ENCODE results near the gene ABCG1.

Gene ABCG1

DNA sequence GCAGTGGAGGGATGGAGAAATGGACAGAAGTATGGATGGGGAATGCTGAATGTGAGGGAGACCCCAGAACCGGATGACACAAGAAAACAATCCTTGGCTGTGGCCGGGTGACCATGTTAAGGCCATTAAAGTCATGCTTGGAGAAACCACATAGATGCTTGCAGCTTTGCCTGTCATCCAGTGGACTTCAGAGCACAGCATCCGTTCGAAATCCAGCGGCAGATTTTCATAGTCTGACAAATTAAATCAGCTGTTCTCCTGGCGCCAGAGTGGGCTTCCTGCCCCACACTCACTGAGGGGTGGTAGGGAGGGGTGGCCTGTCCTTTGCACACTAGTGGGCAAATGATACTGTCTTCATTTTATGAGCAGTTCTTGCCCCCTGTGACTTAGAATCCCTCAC is 35.1 kb downstream of the ABCG1 start:
- DNase-seq: no peak

DNA sequence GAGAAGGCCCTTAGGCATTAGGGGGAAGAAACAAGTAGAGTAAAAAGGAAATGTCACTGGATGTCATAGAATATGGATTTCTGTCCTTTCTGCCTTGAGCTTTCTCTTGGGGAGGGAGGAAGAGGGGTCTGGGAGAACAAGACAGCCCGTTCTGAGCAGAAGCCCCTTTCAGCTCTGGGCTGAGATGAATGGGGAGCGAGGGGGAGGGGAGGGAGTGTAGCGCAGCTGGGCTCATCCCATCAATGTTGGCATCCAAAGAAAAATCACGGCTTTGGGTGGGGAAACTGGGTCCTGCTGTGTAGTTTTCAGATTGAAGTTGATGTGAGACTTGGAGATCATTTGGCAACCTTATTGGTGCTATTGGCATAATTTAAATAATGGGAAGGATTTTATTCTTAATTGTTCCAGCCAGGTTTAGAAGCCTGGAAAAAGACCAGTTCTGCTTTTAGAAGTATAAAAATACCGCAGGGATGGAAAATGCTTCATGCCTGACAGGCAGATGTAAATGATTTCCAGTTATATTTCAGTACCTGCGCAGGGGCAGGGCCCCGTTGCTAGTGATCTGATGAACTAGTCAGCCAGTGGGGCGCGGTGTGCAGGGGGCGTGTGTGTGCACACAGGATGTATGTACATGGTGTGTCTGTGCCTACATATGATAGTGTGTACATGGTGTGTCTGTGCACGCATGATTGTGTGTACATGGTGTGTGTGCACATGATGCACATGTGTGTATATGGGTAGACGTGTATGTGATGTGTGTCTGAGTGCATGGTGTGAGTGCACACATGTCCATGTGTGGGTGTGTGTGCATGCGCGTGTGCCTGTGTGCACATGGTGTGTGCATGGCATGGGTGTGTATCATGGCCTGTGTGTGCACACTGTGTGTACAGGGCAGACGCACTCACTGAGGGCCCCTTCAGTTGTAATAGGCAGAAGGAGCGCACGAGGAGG is 36.0 kb downstream of the ABCG1 start:
- no peak for DNase-seq

DNA sequence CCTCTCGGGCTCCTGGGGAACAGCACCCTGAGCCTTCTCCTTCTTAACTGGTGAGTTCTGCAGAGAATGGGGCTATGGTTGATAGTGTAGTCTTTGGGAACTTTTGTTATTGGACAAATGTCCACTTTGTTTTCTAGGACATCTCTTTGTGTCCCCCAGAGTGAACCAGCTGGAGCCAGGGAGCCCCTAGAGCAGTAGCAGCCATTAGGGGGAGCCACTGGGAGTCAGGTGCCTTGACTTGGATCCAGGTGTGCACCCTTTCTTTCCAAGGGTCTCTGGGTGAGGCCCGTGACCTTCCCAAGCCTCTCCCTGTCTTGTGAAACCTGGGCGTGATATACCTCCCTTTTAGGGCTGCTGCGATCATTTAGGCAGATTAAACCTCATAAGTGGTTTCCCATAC is 36.9 kb downstream of the ABCG1 start:
- DNase-seq: no peak

DNA sequence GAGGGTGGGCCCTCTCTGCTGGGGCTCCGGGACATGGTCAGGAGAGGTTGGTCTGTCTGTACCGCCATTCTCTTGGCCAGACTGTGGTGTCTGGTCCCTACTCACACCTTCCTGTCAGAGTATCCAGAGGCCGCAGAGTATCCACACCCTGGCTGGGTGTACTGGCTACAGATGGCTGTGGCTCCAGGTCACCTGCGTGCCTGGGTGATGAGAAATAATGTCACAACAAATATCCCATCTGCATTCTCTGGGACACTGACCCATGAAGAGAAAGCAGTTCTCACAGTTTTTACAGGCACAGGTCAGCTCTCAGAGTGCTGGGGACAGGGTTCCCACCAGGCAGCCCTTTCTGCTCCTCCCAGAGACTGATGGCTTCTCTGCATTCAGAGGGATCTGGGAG is 37.4 kb downstream of the ABCG1 start:
- DNase-seq: no peak

DNA sequence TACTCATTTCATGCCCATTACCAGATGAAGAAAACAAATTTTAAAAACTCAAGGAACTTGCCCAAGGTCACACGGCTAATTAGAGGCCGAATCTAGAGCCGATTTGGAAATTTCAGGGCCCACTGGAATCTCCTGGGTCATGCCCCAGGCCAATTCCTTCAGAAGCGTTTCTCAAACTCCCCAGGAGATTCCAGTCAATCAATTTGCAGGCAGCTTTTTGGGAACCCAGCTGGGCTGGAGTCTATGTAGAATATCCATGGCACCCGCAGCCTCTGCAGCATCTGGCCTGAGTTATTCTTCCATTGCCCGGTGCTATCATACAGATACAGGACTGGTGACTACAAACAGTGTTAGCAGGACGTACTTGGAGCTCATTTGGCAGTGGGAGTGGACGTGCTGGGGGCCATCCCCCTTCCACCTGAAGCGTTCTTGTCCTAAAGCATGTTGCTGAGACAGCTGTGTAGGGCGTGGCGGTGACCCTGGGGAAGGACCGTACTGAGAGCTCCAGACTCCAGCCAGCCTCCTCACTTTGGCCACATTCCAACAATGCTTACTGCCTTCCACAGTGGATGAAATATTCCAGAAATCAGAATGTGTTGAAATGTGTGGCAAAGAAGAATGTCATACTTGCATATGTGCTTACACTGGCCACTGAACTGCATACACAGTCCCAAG is 38.3 kb downstream of the ABCG1 start:
- DNase-seq: no peak

DNA sequence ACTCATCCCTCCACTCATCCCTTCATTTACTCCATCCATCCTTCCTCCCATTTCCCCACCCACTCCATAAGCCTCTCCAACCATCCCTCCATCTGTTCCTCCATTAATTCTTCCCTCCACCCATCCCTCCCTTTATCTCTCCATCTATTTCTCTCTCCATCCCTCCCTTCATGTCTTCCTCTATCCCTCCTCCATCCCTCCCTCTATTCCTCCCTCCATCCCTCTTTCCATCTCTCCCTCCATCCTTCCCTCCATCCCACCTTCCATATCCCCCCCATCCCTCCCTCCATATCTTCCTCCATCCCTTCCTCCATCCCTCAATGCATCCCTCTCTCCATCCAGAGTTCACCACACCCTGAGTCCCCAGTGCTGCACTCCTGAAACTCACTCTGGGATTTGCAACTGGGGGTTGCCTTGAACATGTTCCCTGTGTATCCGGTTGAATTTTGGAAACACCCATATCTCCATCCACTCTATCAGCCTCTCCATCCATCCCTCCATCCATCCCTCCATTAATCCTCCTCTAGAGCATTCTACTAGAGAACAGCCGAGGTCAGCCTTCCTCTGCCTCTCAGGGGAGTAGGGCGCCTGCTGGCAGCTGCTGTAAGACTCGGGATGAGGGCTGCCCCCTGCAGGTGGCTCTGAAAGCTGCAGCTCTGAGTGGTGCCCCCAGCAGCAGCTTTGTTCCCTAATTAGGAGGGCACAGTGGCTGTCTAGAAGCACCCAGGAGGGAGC is 39.4 kb downstream of the ABCG1 start:
- DNase-seq: peak; percentile 89

DNA sequence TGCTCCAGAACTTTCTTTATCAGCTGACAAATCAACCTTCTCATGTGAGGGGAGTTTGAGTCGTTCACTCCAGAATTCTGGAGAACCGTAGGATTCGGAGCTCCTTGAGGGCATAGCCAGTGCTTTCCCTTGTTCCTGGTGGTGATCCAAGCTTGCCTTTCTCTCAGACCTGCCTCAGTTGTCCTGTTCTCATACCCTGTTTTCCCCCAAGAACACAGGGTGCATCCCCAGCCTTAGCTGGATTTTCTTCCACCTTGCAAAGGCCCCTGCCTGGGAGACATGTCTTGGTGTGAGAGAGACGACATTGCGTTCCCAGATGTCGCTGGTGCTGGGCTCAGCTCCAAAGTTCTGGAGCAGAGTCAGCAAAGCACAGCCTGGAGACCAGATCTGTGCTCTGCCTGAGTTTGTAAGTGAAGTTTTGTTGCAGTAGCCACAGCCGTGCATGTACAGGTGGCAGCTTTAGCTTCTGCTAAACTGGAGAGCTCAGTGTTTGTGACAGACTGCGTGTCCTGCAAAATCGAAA is 40.0 kb downstream of the ABCG1 start:
- no peak for DNase-seq

DNA sequence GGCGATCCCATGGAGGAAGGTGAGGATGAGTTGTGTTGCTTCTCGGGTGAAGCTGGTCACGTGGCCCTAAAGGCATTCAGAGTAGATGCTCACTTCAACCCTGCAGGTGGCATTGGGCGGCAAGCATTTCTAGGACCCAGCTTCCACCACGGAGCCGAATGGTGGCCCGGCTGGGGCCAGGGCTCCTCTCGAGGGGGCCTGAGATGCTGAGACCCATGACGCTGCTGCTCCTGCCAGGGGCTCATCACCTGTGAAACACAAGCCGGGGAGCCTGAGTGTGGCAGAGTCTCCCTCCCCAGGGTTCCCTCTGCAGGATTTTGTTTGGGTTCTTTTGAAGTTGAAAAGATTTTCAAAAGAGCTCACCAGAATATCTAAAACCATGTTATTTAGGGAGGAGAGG is 41.2 kb downstream of the ABCG1 start:
- no peak for DNase-seq

DNA sequence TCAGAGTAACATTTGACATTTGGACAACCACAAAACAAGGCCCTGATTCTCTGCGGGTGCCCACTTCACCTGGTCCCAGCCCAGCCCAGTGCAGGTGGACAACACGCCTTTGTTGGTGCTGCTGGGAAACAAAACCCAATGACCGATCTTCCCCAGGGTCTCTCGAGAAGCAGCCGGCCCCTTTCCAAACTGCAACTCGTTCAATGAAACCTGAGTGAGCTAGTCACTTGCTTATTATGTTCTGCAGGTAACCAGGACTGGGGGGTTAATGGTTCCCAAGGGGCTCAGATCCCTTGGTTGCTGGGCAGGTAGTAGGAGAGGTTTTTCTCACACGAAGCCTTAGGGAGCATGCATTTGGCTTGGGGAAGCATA is 42.9 kb downstream of the ABCG1 start:
- no peak for DNase-seq

DNA sequence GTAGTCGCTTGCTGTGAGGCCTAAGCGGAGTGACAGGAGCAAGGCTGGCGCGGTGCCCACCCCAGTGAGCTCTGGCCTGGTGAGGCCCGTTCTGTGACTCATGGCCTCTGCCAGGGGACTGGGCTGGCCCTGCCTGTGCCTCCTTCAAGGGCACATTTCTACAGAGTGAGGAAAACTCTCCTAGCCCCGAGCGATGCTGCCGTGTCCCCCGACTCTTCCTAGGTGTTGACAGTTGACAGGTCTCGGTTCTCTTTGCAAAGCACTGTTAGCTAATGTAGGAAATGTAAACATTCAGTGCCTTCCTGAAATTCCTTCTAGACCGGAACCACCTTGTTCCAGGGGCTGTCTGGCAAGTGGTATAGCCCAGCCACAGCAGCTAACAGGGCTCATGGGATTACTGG is 43.9 kb downstream of the ABCG1 start:
- DNase-seq: no peak

DNA sequence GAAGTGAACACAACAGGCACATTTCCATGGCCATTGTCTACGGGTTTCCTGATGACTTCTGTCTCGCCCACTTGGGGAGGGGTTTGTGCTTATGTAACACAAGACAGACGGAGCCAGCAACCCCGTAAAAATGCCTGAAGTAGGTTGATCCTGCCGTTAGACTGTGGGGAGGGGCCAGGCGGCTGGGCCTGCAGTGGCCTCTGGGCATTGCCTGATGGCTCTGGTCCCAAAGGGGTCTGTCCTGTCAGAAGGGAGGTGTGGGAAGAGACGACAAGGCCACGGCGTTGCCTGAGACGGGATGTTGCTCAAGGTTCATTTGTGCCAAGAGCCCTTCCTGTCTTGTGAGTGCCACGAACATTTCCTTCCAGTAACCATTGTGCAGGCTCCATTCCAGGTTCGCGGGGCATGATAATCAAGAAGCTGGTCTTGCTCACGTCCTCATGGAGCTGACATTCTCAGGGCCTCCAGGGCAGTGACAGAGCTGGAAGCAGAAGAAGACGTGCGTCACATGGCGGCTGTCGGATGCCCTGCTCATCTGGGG is 44.7 kb downstream of the ABCG1 start:
- DNase-seq: no peak

DNA sequence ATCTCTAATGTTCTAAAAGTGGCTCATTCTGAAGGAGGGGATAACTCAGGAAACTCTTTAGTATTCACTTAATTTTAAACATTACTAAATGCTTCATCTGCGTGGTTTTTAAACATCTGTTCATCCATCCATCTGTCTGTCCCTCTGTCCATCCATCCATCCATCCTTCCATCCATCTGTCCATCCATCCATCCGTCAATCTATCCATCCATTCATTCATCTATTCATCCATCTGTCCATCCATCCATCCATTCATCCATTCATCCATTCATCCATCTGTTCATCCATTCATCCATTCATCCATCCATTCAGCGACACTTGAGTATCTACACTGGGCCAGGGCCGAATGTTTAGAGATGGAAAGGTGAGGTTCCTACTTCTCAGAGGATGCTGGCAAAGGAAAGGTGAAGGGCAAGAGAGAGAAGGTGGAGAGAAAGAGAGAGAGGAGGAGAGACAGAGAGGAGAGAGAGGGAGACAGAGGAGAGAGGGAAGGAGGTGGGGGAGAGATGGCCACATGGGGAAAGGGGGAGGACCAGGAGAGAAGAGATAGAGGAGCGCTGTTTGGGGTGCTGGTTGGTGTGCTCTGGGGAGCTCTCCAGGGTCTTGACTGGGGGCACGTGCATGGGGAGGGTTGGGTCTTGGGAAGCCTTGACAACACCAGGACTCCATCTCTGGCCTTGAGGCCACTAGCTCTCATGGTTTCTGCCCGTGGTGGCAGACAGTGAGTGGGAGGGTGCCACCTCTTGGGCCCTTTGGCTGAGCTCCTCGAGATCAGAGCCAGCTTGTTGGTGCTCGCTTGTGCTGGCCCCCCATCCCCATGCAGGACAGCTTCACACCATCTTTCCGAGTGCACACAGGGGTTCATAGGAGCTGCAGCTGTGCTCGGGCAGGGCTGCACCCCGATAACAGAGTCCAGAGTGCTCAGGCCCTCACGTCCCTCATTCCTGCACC is 45.6 kb downstream of the ABCG1 start:
- no peak for DNase-seq

DNA sequence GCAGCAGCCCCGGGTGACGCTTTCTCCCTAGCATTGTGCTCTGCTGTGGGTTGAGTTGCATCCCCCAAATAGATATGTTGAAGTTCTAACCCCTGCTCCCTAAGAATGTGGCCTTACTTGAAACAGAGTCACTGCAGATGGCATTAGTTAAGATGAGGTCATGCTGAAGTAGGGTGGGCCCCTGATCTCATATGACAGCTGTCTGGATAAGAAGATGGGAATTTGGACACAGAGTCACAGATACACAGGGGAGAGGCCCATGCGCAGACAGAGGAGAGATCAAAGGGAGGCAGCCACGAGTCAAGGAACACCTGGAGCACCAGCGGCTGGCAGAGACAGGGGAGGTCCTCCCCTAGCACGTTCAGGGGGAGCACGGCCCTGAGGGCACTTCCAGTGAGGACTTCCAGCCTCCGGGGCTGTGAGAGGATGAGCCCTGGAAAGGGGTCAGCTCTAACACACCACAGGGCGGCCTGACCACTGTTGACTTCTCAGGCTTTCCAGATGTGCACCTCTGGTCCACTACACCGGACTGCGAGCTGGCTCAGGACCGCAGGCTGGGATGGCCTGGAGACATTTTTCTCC is 46.4 kb downstream of the ABCG1 start:
- DNase-seq: no peak

DNA sequence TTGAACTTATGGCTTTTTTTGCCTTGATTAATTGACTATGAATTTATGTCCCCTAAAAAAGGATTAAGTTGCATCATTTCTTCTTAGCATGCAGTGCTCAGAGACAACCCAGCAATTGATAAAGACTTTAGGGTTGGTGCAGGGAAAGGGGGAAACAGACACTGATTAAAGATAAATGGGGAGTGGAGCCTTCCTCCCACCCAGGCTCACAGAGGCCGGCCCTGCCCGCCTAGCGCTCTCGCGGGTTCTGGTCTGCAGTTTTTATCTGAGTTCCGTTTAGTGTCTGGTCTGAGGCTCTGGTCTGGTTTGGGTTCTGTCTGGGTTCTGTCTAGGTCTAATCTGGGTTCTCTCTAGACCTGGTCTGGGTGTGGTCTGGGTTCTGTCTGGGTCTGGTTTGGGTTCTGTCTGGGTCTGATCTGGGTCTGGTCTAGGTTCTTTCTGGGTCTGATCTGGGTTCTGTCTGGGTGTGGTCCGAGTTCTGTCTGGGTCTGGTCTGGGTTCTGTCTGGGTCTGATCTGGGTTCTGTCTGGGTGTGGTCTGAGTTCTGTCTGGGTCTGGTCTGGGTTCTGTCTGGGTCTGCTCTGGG is 48.1 kb downstream of the ABCG1 start:
- DNase-seq: no peak

DNA sequence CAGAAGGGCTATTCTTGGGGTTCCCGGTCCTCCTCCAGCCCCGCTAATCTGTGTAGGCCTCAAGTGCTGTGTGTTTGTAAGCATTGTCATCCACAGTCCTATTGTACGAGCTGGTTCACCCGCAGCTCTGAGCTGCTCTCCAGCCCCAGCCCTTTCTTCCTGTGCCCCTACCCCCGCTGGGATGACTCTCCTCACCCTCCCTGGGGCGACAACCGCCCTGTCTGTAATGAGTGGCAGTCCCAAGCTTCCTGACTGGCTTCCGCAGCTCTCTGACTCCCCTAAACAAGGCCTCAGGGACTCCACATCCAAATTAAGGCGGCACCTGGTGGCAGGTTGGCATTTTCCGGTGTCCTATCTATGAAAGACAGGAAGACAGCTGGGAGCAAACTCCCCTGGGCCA is 50.4 kb downstream of the ABCG1 start:
- no peak for DNase-seq

DNA sequence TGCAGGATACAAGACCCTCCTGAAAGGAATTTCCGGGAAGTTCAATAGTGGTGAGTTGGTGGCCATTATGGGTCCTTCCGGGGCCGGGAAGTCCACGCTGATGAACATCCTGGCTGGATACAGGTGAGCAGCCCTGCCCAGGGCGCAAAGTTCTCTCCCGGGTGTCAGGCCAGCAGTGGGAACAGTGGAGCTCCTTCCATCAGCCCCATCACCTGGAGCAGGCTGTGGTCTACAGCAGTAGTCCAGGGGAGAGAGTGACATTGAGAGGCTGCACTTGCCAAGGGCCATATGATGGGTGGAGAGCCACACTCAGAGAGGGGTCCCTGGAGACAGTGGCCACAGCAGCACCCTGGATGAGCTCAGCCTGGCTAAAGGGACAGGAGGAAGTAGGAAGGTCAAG is 52.1 kb downstream of the ABCG1 start:
- no peak for DNase-seq

DNA sequence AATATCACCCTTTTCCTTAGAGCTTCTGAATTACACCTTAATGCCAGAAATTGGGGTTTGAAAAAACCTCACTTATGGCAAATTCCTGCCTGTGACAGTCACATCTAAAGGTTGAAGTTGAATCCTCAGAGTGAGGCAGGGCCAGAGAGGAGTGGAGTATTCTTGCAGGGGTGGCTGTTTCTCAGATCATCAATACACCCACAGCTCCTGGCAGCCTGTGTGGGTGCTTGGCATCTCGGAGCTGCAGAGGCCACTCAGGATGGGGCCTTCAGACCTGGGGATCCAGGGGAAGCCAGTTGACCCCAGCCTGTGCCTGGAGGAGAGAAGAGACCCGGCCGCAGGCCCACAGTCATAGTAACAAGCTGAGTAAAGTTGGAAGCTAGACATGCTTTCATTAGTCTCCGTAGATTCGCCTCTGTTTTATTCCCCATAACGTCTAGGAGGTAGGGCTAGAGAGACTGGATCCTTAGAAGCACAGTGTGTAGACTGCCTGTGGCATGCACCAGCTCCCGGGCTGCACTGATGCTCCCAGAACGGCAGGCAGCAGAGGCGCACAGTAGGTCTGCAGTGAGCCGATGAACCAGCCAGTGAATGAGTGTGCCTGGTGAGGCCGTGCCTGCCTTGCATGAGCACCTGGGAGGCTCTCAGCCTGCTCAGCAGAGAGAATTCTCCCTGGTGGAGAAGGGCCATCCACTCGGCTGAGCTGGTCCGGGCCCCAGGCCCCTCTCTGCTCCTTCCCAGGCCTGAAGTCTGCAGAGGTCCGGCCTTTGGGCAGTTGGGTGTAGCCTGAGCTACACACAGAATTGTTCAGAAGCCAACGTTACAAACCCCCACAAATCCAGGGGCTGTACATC is 53.4 kb downstream of the ABCG1 start:
- DNase-seq: no peak

DNA sequence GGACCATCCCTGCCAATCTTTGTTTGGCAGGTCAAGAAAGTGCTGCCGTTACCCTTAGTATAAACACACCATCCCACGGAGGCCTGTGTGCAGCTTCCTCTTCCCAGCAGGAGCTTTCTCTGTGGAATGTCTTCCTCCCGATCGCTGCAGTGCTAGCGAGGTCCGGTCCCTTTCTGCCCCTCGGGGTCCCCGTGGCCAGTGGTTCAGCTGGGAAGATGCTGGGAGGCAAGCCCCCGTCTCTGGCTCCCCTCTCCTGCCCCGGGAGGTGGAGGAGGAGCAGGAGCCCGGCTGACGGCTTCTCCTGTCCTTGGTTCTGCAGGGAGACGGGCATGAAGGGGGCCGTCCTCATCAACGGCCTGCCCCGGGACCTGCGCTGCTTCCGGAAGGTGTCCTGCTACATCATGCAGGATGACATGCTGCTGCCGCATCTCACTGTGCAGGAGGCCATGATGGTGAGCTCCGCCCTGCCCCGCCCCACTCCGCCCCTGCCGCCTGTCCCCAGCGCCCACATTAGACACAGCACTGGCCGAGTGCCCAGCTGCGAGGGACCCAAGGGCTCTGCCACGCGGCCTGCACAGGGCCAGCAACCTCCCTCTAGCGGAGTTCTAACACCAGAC is 54.2 kb downstream of the ABCG1 start:
- no peak for DNase-seq

DNA sequence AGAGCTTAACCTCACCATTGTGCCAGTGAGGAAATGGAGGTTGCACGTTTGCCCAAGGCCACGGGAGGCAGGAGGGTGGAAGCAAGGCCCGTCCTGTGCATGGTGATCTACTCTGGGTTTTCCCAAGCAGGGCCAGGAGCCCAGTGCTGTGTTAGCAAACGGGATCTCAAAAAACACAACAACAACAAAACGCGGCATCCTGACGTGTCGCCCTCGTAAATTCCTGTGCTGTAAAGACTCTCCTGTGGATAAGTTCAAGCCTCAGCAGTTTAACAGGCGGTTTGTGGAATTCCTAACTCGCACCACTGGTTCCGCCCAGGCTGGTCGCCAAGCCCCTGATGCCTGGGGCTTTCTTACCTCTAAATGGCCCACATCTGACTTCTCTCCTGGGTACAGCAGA is 57.1 kb downstream of the ABCG1 start:
- DNase-seq: no peak
